ENCODE measurements around the gene PI4KB. TPM values are rescaled to one million over a fixed set of nuclear protein-coding genes. Genes with fewer than 3 reads are reported as not detected.

Gene PI4KB
- total and polyA plus RNA-seq, 9 of the 15 experiments (the other 6 are each of a cell fraction or from before 2014, with no cell fraction given): 3.1 to 65.4 (median 45.1) TPM

DNA sequence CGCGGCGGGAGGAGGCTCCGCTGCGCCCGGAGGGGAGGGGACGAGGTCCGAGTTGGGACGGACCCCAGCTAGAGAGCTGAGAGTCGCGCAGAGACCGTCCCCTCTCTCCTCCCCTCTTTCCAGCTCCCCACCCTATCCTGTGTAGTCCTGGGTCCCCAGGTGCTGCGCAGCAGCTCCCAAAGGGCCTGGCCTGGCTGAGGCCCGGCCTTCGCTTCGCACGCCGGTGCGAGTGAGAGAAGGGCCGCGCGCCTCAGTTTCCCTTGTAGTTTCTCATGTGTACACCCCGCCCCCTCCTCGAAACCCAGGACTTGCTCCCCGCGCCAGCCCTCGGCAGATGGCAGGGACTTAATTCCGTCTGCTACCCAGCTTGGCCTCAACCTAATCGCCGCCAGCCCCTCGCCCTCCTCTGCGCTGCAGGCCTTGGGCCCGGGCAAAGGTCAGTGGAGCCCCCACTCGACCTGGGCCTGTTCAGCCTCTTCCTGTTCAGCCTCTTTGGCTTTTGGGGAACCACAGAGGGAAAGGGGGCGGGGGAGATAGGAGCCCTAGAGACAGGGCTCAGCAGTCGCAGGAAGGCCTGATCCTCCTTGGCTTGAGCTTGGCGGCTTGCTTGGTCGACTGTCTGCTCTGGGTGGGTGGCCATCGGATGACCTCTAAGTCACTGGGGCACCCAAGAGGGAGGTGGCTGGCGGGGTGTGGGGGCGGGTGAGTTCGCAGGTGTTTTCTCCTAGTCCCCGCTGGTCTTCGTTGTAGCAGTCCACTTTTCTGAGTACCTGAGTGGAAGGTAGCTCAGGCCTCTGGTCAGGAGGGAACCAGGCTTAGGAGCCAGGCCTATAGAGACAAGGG, 44.1 kb downstream of the PI4KB start (continued):
- TF ChIP-seq, protein P1, sequence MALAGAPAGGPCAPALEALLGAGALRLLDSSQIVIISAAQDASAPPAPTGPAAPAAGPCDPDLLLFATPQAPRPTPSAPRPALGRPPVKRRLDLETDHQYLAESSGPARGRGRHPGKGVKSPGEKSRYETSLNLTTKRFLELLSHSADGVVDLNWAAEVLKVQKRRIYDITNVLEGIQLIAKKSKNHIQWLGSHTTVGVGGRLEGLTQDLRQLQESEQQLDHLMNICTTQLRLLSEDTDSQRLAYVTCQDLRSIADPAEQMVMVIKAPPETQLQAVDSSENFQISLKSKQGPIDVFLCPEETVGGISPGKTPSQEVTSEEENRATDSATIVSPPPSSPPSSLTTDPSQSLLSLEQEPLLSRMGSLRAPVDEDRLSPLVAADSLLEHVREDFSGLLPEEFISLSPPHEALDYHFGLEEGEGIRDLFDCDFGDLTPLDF (CRISPR knock-in tag; IDR thresholded peaks at IDR 0.05): no peak
- no peak for TF ChIP-seq TEAD1 (CRISPR knock-in tag; IDR thresholded peaks at IDR 0.05)
- TF ChIP-seq SPI1 (IDR thresholded peaks at IDR 0.05; ENCODE audit: borderline replicate concordance, low read depth, low read length): peak; percentile 19; the same call in 1 of the 2 replicates
- no peak for TF ChIP-seq ZNF780A (CRISPR knock-in tag; IDR thresholded peaks at IDR 0.05)
- TF ChIP-seq ZNF445 (CRISPR knock-in tag; IDR thresholded peaks at IDR 0.05; ENCODE audit: low read depth): no peak
- no peak for TF ChIP-seq FOXK2 (conservative IDR thresholded peaks at IDR 0.05 in 1 of 2, IDR thresholded peaks at IDR 0.05 in 1 of 2; ENCODE audit: low read depth in 2 of 2)
- TF ChIP-seq, protein P2, sequence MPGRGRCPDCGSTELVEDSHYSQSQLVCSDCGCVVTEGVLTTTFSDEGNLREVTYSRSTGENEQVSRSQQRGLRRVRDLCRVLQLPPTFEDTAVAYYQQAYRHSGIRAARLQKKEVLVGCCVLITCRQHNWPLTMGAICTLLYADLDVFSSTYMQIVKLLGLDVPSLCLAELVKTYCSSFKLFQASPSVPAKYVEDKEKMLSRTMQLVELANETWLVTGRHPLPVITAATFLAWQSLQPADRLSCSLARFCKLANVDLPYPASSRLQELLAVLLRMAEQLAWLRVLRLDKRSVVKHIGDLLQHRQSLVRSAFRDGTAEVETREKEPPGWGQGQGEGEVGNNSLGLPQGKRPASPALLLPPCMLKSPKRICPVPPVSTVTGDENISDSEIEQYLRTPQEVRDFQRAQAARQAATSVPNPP (IDR thresholded peaks at IDR 0.05; ENCODE audit: borderline replicate concordance, insufficient read depth, insufficient read length): no peak
- no peak for TF ChIP-seq SNIP1 (IDR thresholded peaks at IDR 0.05; ENCODE audit: low read depth)
- no peak for TF ChIP-seq ARHGAP35 (IDR thresholded peaks at IDR 0.05; ENCODE audit: partially characterized antibody)
- TF ChIP-seq HIVEP1 (CRISPR knock-in tag; IDR thresholded peaks at IDR 0.05): no peak
- no peak for TF ChIP-seq CCNT2 (IDR thresholded peaks at IDR 0.05; ENCODE audit: borderline replicate concordance, extremely low read depth, insufficient read length, low read depth, low read length)
- no peak for TF ChIP-seq BRF1 (IDR thresholded peaks at IDR 0.05; ENCODE audit: borderline replicate concordance, extremely low read depth, insufficient read length)
- no peak for TF ChIP-seq CC2D1A (IDR thresholded peaks at IDR 0.05)
- TF ChIP-seq KDM5B (IDR thresholded peaks at IDR 0.05; ENCODE audit: insufficient replicate concordance, low read depth, low read length): no peak
- TF ChIP-seq KAT7 (CRISPR knock-in tag; IDR thresholded peaks at IDR 0.05; ENCODE audit: borderline replicate concordance): peak; percentile 33
- no peak for TF ChIP-seq HNRNPH1 (optimal IDR thresholded peaks at IDR 0.05; ENCODE audit: low read depth, low read length)
- no peak for TF ChIP-seq BCL6 (CRISPR knock-in tag; IDR thresholded peaks at IDR 0.05)
- no peak for TF ChIP-seq NBN (IDR thresholded peaks at IDR 0.05; ENCODE audit: low read depth)
- TF ChIP-seq NCOA6 (IDR thresholded peaks at IDR 0.05): no peak
- no peak for TF ChIP-seq PTRF (tag; IDR thresholded peaks at IDR 0.05)
- TF ChIP-seq HSF4 (CRISPR knock-in tag; IDR thresholded peaks at IDR 0.05; ENCODE audit: borderline replicate concordance): no peak
- TF ChIP-seq SMARCA5 (IDR thresholded peaks at IDR 0.05): no peak
- no peak for TF ChIP-seq MIER1 (IDR thresholded peaks at IDR 0.05; ENCODE audit: low read depth)
- TF ChIP-seq LCOR (CRISPR knock-in tag; IDR thresholded peaks at IDR 0.05): peak; percentile 57; the same call in 1 of the 2 replicates
- TF ChIP-seq MEIS2 (IDR thresholded peaks at IDR 0.05; ENCODE audit: partially characterized antibody): no peak
- no peak for TF ChIP-seq SMAD3 (CRISPR knock-in tag; conservative IDR thresholded peaks at IDR 0.05)
- no peak for TF ChIP-seq XRCC3 (IDR thresholded peaks at IDR 0.05)
